ENCODE data around the gene OXCT1. TPM values are rescaled to one million over a fixed set of nuclear protein-coding genes. Genes with fewer than 3 reads are reported as not detected.

The OXCT1 gene
- total and polyA plus RNA-seq, 8 donors: 1.8 to 8.2 (median 3.0) TPM

GRCh38 chr5:41822036-41822435 lies 48.2 kb downstream of the OXCT1 start:
- 77 to 84% methylated on average over 3 of the region's 3 CpGs for WGBS, 2 donors
- no peak for FAIRE-seq

GRCh38 chr5:41821051-41821450 lies 49.2 kb downstream of the OXCT1 start:
- H3K4me1 ChIP-seq: no peaks in the 10 kb centered on the region
- H3K27me3 ChIP-seq: no peaks in the 10 kb centered on the region
- H3K36me3 ChIP-seq: no peaks in the 10 kb centered on the region
- FAIRE-seq (no peak), ATAC-seq (no peak), DNase-seq (no peak)
- no peaks in the 10 kb centered on the region for H3K9me3 ChIP-seq
- intact Hi-C loops (cut with DNase I): no loop called here
- no peak overlapping the region for H3K4me3 ChIP-seq
- no peak overlapping the region for H3K27ac ChIP-seq
- TF ChIP-seq CTCF (IDR thresholded peaks at IDR 0.05): no peak

More at GRCh38 chr5:41822036-41822435, 48.2 kb downstream of the OXCT1 start:
- TF ChIP-seq CTCF (IDR thresholded peaks at IDR 0.05): no peak
- Histone ChIP-seq H3K27me3 (no peaks in the 10 kb centered on the region), H3K4me1 (no peaks in the 10 kb centered on the region), H3K4me3 (no peak overlapping the region), H3K36me3 (no peaks in the 10 kb centered on the region), H3K9me3 (no peaks in the 10 kb centered on the region), H3K27ac (no peak overlapping the region)
- ATAC-seq: no peak
- DNase-seq: no peak
- intact Hi-C loops (cut with DNase I): no loop called here

- intact Hi-C loops (cut with DNase I): no loop called here
Observed at GRCh38 chr5:41820150-41820549, 50.1 kb downstream of the OXCT1 start.

GRCh38 chr5:41817625-41818301 lies 52.5 kb downstream of the OXCT1 start:
- Histone ChIP-seq H3K9me3 (no peaks in the 10 kb centered on the region), H3K4me3 (no peak overlapping the region), H3K4me1 (no peaks in the 10 kb centered on the region), H3K27me3 (no peaks in the 10 kb centered on the region), H3K36me3 (no peaks in the 10 kb centered on the region), H3K27ac (no peak overlapping the region)
- FAIRE-seq (peak; percentile 47), DNase-seq (no peak), ATAC-seq (no peak)
- intact Hi-C loops (cut with DNase I): no loop called here
- no peak for TF ChIP-seq CTCF (IDR thresholded peaks at IDR 0.05)

More at GRCh38 chr5:41820150-41820549, 50.1 kb downstream of the OXCT1 start:
- no peaks in the 10 kb centered on the region for H3K27me3 ChIP-seq
- no peaks in the 10 kb centered on the region for H3K36me3 ChIP-seq
- no peak overlapping the region for H3K27ac ChIP-seq
- H3K4me1 ChIP-seq: no peaks in the 10 kb centered on the region
- H3K9me3 ChIP-seq: no peaks in the 10 kb centered on the region
- WGBS, 2 donors: 92 to 98% methylated on average over 2 of the region's 2 CpGs
- ATAC-seq (no peak), DNase-seq (no peak), FAIRE-seq (no peak)
- no peak for TF ChIP-seq CTCF (IDR thresholded peaks at IDR 0.05)
- H3K4me3 ChIP-seq: no peak overlapping the region

GRCh38 chr5:41815663-41816229 lies 54.5 kb downstream of the OXCT1 start:
- ATAC-seq (no peak), FAIRE-seq (peak; percentile 85)
- WGBS, 2 donors: 64 to 73% methylated on average over 3 of the region's 3 CpGs

More at GRCh38 chr5:41815663-41816229, 54.5 kb downstream of the OXCT1 start:
- Histone ChIP-seq H3K9me3 (no peaks in the 10 kb centered on the region), H3K27me3 (no peaks in the 10 kb centered on the region), H3K4me3 (no peak overlapping the region), H3K36me3 (no peaks in the 10 kb centered on the region), H3K4me1 (no peaks in the 10 kb centered on the region), H3K27ac (no peak overlapping the region)
- no peak for DNase-seq
- intact Hi-C loops (cut with DNase I): no loop called here
- no peak for TF ChIP-seq CTCF (IDR thresholded peaks at IDR 0.05)
